GM19455 (cell line): ENCODE results near the gene AGAP6.
"Not testable (repeated sequence)": the region's sequence is repeated elsewhere in the genome, so short reads cannot be mapped to it uniquely, and the experiment has no call there.

Experiments used
- ATAC-seq: cut with Tn5 transposase; IDR thresholded peaks from one replicate; pipeline ENCODE4 v1.9.1; 2021; ENCODE audit not compliant: unreplicated experiment

Gene AGAP6

DNA sequence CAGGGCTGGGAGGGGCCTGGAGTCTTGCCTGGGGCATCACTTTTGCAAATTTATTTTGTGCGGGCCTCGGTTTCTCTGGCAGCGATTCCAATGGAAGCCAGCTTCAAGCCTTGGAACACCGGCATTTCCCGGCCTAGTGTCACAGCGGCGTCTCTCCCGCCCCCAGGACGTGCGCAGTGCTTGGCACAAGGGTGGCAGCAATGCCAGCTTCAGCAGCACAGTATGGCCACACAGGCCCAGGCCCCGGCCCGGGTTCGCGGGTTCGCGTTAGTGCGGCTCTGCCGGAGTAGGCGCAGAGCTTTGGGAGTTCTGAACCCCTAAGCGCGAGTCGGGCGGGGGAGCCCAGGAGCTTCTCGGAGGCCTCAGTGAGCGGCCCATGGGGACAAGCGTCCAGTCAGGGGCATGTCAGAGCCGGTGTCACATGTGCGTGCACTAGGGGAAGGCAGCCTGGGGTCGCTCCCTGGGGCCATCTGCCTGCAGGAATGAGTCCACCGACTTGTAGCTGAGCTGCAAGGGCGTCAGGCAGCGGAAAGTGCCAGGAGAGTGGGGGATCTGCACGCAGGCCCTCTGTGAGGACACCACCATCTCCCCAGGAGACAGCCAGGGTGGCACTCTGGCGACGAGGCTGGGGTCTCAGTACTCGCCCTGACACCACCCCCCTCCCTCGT lies 36.6 kb downstream of the AGAP6 start:
- ATAC-seq: not testable (repeated sequence)

DNA sequence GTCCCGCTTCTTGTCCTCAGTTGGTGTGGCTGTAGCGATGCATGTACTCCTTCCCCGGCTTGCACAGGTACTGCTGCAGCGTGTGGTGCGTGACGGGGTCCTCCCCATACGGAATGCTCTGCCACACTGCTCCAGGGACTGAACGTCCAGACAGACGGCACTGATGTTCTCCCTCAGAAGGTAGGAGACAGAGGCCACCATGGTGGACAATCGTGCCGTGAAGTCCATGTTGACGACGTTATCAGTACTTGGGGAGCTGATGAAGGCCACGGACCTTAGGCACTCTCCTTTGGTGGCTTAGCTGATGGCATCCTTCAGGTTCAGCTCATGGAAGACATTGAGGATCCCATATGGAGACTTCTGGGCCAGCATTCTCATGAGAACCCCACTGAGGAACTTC lies 37.4 kb downstream of the AGAP6 start:
- ATAC-seq: no peak

DNA sequence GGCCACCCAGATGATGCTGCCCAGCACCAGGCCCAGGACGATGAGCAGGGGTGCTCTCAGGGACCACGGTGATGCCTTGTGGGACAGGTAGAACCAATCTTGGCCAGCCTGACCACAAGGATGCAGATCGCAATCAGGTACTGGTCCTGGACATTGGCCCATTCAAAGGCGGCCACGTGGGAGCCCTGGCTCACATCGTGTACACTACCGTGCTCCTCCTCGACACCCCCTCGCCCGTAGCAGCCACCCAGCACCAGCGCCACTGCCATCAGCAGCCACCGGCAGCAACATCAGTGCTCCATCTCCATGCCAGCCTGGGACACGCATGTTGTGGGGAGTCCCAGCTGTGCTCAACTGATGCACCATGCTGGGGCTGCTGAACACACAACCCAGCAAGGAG lies 39.0 kb downstream of the AGAP6 start:
- ATAC-seq: no peak

DNA sequence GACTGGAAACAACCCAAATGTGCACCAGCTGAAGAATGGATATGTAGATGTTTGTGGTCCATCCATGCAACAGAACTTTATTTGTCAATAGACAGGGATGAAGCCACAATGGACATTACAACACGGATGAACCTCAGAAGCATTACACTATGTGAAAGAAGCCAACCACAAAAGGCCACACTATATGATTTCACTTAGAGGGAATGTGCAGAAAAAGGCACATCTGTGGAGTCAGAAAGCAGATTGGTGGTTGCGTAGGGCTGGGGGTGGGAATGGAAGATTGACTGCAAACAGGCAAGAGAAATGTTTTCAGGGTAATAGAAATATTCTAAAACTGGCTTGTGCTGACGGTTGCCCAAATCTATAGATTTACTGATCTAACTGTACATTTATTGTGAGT lies 45.3 kb downstream of the AGAP6 start:
- no peak for ATAC-seq

DNA sequence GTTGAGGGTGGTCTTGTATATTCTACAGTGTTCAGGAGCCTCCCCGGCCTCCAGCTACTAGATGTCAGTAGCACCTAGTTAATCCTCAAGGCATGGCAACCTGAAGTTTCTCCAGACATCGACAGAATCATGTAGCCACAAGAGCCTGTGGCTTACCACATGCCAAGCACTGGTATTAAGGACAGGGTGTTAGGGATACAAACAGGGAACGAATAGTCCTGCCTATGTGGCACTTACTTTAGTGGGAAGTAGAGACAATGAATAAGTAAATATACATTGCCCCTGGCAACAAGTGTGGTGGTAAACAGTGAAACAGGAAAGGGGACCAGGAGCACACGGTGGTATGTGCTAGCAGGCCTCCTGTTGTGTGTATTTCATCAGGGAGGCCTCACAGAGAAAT lies 47.1 kb downstream of the AGAP6 start:
- ATAC-seq: not testable (repeated sequence)

DNA sequence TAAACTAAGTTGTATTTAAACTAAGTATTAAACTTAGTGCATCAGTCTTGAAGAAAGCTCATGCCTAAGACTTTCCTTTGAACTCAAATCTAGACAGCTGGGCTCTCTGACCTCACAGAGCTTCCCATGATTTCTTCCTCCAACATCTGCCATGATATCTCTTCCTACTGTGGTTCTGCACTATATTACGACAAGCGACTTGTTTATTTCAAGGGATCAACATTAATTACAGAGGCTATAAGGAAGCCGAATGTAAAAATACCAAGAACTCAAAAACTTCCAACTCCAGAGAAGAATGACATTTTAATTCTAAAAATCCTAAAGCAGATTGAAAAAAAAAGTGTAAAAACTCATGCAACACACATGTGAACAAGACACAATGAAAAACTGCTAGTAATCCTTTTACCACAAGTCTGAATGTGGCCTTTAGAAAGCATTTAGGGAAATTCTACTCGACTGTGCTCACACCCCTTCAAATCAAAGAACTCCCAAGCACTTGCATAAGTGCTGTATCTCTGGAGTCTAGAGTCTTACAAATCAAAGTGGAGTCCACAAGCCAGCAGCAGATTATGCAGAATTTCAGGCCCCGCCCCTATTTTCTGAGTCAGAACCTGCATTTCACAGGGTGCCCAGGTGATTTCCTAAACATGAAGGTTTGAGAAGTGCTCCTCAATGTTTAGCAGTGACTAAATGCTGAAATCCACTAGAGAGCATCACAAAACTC lies 56.9 kb downstream of the AGAP6 start:
- ATAC-seq: no peak

DNA sequence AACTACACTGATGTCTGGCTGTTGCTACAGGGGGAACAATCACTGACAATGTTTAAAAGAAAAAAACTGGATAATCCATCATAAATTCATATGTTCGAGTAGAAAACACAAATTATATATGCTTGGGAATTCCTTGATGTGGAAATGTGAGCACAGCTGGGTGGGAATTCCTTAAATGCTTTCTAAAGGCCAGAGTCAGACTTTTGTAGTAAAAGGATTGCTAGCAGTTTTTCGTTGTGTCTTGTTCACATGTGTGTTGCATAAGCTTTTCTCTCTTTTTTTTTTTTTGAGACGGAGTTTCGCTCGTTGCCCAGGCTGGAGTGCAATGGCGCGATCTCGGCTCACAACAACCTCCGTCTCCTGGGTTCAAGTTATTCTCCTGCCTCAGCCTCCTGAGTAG lies 58.3 kb downstream of the AGAP6 start:
- ATAC-seq: not testable (repeated sequence)

DNA sequence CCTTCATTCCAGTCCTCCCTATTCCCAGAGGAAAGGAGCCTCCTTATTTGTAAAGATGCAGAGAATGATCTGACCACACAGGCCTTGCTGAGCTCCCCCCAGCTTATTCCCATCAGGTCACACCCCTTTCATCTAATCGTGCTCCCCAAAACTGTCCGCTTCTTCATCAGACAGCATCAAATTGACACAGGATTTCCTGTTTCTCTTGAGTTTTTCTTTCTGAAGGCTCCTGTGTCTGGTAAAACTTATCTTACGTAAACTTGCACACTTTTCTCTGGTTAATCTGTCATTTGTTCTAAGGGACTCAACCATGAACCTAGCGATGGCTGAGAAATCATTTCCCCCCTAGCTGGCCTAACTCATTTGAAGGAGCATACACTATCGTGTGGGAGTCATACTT lies 59.4 kb downstream of the AGAP6 start:
- ATAC-seq: not testable (repeated sequence)

DNA sequence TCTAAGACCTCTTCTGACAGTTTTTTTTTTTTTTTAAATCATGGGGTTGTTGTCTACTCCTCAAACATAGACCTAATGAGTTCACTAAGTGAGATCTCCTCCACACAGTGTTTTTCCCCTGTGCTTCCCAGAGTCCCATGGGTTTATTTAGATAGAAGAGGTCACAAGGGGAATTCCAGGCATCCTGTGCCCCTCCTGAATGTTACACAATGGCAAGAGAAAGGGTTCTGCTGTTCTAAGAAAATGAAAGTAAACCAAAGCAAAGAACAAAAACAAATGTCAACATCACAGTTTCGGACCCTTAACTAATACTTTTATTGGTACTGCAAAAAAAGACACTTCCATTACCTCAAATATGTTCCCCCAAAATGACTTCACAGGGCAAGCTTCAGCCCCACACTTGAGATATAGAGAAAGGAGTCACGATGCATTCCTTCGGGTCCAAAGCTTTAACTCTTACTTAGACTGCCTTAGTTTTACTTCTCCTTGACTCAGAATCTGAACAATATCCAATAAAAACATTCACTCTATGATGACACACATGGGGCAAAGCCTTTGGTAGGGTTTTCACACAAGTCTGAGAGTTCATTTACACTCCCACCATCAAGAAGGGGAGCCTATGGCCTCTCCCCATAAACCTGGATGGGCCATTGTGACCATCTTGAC lies 63.9 kb downstream of the AGAP6 start:
- ATAC-seq: peak; percentile 66

DNA sequence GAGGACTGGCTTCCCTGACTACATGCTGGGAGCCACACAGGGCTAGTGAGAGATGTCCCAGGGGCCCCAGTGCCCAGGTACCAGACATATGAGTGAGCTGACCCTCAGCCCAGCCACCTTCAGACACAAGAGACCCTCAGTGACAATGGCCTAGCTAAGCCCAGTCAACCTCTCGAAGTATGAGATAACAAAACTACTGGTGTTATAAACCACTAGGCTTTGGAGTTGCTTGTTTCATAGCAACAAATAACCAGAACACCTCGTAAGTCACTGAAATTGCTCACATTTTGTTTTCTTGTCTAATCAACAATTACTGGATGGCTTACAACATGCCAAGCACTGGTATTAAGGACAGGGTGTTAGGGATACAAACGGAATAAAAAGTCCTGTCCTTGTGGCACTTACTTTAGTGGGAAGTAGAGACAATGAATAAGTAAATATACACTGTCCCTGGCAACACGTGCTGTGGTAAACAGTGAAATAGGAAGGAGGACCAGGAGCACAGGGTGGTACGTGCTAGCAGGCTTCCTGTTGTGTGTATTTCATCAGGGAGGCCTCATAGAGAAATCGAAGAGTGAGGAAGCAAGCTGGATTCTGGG lies 64.7 kb downstream of the AGAP6 start:
- not testable (repeated sequence) for ATAC-seq

DNA sequence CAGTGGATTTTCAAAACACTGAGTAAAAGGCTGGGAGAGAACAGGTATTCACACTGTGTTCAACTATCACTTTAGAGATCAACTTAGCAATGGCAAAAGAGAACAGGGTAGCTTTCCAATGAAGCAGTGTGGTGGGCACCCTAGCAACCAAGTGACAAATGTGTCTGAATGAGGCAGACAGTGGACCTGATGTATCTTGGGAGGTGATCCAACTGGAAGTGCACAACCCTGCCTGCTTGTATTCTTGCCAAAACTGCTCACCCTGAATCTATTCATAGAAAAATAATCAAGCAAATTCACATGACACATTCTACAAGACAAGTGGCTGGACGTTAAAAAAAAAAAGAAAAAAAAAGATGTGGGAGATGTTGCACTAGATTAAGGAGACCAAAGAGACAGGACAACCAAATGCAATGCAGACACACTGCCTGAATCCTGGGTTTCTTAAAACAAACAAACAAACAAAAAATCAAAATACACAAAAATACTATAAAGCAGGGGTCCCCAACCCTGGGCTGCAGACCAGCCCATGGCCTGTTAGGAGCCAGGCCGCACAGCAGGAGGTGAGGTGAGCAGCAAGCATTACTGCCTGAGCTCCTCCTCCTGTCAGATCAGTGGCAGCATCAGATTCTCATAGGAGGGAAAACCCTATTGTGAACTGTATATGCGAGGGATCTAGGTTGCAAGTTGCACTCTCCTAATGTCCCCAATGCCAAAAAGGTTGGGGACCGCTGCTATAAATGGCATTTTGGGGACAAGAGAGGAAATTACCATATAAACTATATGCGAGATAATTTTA lies 67.5 kb downstream of the AGAP6 start:
- not testable (repeated sequence) for ATAC-seq

DNA sequence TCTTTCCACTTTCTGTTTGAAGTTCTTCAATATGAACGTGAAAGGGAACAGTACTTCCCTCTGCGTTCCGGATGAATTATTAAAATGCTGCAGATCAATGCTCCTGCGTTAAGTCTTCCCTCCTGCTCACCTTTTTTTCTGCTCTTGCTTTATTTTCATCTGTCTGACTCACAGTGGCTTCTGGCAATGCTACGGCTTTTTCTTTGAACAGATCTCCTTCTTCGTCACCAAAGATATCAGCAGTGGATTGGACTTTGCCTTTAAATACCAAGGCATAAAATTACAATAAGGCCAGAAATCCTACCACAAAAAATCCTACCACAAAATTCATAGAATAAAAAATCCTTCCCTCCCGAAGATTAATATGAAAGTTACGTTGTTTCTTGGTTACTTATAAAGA lies 68.4 kb downstream of the AGAP6 start:
- not testable (repeated sequence) for ATAC-seq

DNA sequence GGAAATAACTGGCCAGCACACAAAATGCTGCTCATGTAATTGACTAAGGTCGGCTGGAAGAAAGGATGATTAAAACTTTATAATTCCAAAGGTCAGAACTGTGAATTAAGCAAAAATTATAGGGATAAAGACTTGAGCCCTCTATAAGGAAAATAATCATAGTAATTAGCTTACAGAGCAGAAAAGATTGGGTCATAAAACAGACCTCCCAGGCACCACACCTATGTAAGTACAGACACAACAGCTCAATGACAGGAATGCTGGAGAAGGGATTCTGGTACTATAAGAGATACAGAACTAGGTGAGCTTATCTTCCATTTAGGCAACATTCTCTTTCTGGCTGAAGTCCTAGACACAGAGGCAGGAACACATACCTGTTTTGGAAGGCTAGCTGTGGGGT lies 70.5 kb downstream of the AGAP6 start:
- ATAC-seq: not testable (repeated sequence)

DNA sequence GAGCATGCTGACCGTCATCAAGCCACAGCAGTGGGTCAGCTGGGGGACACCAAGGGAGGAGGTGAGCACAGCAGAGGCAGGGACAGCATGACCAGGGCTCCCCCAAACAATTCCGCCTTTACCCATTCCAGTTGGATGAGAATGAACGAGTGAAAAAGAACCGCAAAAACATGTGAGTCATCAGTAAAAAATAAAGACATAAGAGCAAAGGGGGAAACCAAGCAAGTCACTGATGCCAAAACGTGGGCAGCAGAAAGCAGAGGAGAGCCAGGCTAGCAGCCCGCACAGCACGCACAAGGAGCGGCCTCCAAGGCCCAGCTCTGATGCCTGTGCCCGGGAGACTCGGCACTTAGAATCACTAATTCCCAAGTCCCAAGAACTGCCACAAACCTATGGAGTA lies 71.7 kb downstream of the AGAP6 start:
- ATAC-seq: not testable (repeated sequence)
